A673 (cell line): ENCODE results near the gene PADI3. TPM values are rescaled to one million over a fixed set of nuclear protein-coding genes. Genes with fewer than 3 reads are reported as not detected.

Experiments used
- BruUV-seq: library from RNA; stranded (reverse); fragments of 400-500 nt; replicated peaks from 2 replicates; lab custom pipeline; 2021; lab: Mats Ljungman, UMichigan
- CTCF ChIA-PET: fragments of 300-600 bp; sonication (Branson Sonifier 250); formaldehyde crosslinking; loops from one replicate; lab custom pipeline; 2022; ENCODE audit warnings: antibody characterized with exemption; lab: Charles Lee
- POLR2A ChIA-PET: fragments of 300-600 bp; sonication (Branson Sonifier 250); formaldehyde crosslinking; loops from one replicate; lab custom pipeline; 2022; ENCODE audit warnings: antibody characterized with exemption; ENCODE audit not compliant: low non-redundant PET; lab: Charles Lee
- DNase-seq: peaks from one replicate; pipeline ENCODE4 v3.0.0-alpha.2; 2015; ENCODE audit warnings: low spot score
- H3K27ac ChIP-seq: fragments of 200-600 bp; sonication (generic); 2 replicates; pipeline ENCODE4 v1.5.1; 2016; ENCODE audit warnings: mixed run types, low read depth, mild to moderate bottlenecking, mixed read lengths, antibody characterized with exemption, low read length; ENCODE audit not compliant: poor library complexity, severe bottlenecking
- H3K27me3 ChIP-seq: fragments of 200-600 bp; sonication (generic); replicated peaks from 2 replicates; pipeline ENCODE4 v1.6.1; 2017; ENCODE audit warnings: mixed run types, low read depth, mild to moderate bottlenecking, mixed read lengths, antibody characterized with exemption, low read length; ENCODE audit not compliant: insufficient read depth, poor library complexity
- H3K36me3 ChIP-seq: fragments of 200-600 bp; sonication (generic); 2 replicates; pipeline ENCODE4 v1.6.1; 2016; ENCODE audit warnings: mixed run types, mild to moderate bottlenecking, mixed read lengths, antibody characterized with exemption, low read length; ENCODE audit not compliant: insufficient read depth, poor library complexity, severe bottlenecking
- H3K4me1 ChIP-seq: fragments of 200-600 bp; sonication (generic); 2 replicates; pipeline ENCODE4 v1.6.1; 2017; ENCODE audit warnings: mixed run types, mild to moderate bottlenecking, mixed read lengths, antibody characterized with exemption, low read length; ENCODE audit not compliant: insufficient read depth, poor library complexity, severe bottlenecking
- H3K4me3 ChIP-seq: fragments of 200-600 bp; sonication (generic); 2 replicates; pipeline ENCODE4 v1.5.1; 2016; ENCODE audit warnings: low read depth, mixed run types, mild to moderate bottlenecking, mixed read lengths, low read length; ENCODE audit not compliant: poor library complexity, severe bottlenecking
- H3K9me3 ChIP-seq: fragments of 200-600 bp; sonication (generic); 2 replicates; pipeline ENCODE4 v1.6.1; 2016; ENCODE audit warnings: mixed run types, low read depth, mild to moderate bottlenecking, mixed read lengths, antibody characterized with exemption, low read length; ENCODE audit not compliant: poor library complexity, severe bottlenecking
- EZH2 ChIP-seq: fragments of 200-600 bp; sonication (generic); IDR thresholded peaks from 2 replicates; pipeline ENCODE4 v1.6.1; 2017; ENCODE audit warnings: borderline replicate concordance, low read depth, mild to moderate bottlenecking, mixed read lengths, antibody characterized with exemption, low read length; ENCODE audit not compliant: poor library complexity, severe bottlenecking
- intact Hi-C: fragments of 100-400 bp; cut with micrococcal nuclease; formaldehyde crosslinking; loops from one replicate; pipeline ENCODE4 v1.10.0; 2022; ENCODE audit not compliant: unreplicated experiment
- total RNA-seq: library from RNA; stranded (reverse); gene quantifications from 2 replicates; pipeline ENCODE4 v1.2.3, GENCODE V29; 2021
- TF ChIP-seq, protein P1 (sequence below): fragments of 300-800, 200-600 bp; sonication (generic); conservative IDR thresholded peaks from 2 replicates; pipeline ENCODE4 v1.5.1; 2017; ENCODE audit warnings: low read depth, mild to moderate bottlenecking, antibody characterized with exemption, low read length, moderate library complexity, mixed read lengths

PADI3 gene
- total RNA-seq, 1 experiment from 2014 or later: 0.26 TPM

DNA sequence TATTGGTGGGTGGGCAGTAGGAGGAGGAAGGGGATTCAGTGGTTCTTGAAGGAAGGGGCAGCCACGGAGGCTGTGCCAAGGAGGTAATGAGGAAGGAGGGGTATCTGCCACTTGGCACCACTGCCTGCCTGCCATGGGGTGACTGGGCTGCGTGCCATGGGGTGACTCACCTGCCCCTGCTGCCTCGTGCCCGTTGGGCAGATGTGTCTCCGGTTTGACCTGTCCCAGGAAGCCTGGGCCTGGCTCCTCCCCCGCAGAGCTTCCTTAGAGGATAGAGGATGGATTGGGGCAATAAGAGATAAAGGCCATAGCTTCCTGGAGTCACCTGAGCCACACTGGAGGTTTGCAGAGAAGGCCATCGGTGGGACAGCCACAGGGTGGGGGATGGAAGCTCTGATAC is 1.7 kb downstream of the PADI3 start:
- ChIA-PET CTCF (no interaction called here), POLR2A (no interaction called here)
- Histone ChIP-seq H3K36me3 (no peaks in the 10 kb centered on the region), H3K9me3 (no peaks in the 10 kb centered on the region), H3K4me1 (no peaks in the 10 kb centered on the region), H3K27me3 (no peaks in the 10 kb centered on the region), H3K27ac (no peak overlapping the region), H3K4me3 (no peak overlapping the region)
- intact Hi-C loops: no loop called here
- no peak for TF ChIP-seq EZH2
- TF ChIP-seq, protein P1, sequence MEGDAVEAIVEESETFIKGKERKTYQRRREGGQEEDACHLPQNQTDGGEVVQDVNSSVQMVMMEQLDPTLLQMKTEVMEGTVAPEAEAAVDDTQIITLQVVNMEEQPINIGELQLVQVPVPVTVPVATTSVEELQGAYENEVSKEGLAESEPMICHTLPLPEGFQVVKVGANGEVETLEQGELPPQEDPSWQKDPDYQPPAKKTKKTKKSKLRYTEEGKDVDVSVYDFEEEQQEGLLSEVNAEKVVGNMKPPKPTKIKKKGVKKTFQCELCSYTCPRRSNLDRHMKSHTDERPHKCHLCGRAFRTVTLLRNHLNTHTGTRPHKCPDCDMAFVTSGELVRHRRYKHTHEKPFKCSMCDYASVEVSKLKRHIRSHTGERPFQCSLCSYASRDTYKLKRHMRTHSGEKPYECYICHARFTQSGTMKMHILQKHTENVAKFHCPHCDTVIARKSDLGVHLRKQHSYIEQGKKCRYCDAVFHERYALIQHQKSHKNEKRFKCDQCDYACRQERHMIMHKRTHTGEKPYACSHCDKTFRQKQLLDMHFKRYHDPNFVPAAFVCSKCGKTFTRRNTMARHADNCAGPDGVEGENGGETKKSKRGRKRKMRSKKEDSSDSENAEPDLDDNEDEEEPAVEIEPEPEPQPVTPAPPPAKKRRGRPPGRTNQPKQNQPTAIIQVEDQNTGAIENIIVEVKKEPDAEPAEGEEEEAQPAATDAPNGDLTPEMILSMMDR: no peak
- no peak for DNase-seq
- no TSS peak for BruUV-seq

DNA sequence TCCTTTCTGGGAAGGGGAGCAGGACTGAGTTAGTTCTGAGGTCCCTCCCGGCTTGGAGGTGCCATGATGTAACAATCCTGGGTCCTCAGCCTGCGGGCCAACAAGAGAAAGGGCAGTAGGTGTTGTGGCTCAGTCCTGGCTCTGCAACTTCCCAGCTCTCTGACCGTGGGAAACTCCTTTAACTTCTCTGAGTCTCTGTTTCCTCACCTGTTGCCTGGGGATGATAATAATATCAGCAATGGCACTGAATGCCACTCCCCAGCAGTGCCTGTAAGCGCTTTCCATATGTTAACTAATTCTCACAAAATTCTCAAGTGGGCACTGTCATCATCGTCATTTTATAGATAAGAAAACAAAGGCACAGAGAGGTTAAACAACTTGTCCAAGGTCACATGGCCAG is 2.3 kb downstream of the PADI3 start:
- POLR2A ChIA-PET: no interaction called here
- no peak for TF ChIP-seq EZH2
- TF ChIP-seq, protein P1: no peak
- BruUV-seq: no TSS peak
- no peaks in the 10 kb centered on the region for H3K36me3 ChIP-seq
- H3K4me3 ChIP-seq: no peak overlapping the region
- H3K27ac ChIP-seq: no peak overlapping the region
- intact Hi-C loops: no loop called here
- H3K9me3 ChIP-seq: no peaks in the 10 kb centered on the region
- CTCF ChIA-PET: no interaction called here
- no peaks in the 10 kb centered on the region for H3K4me1 ChIP-seq
- no peaks in the 10 kb centered on the region for H3K27me3 ChIP-seq
- DNase-seq: no peak

GRCh38 chr1:17251701-17252376 is 2.9 kb downstream of the PADI3 start:
- BruUV-seq: no TSS peak
- Histone ChIP-seq H3K27me3 (no peaks in the 10 kb centered on the region), H3K4me1 (no peaks in the 10 kb centered on the region), H3K9me3 (no peaks in the 10 kb centered on the region), H3K27ac (no peak overlapping the region), H3K4me3 (no peak overlapping the region), H3K36me3 (no peaks in the 10 kb centered on the region)
- ChIA-PET POLR2A (no interaction called here), CTCF (no interaction called here)
- intact Hi-C loops: no loop called here
- TF ChIP-seq, protein P1: no peak
- TF ChIP-seq EZH2: no peak
- DNase-seq: no peak
